Panc1 (cell line): ENCODE data around the gene MITF. TPM values are rescaled to one million over a fixed set of nuclear protein-coding genes. Genes with fewer than 3 reads are reported as not detected.

Source experiments
- ATAC-seq: fragments of 200-7000 bp; cut with Tn5 transposase; 2 replicates; pipeline ENCODE4 v1.9.1; 2020; ENCODE audit warnings: mild to moderate bottlenecking, moderate library complexity
- BruUV-seq: library from RNA; stranded (reverse); fragments of 400-500 nt; replicated peaks from 2 replicates; lab custom pipeline; 2021; lab: Mats Ljungman, UMichigan
- CTCF ChIA-PET: fragments of 300-600 bp; sonication (Branson Sonifier 250); formaldehyde crosslinking; loops from one replicate; lab custom pipeline; 2022; ENCODE audit warnings: antibody characterized with exemption; lab: Charles Lee
- POLR2A ChIA-PET: fragments of 300-600 bp; sonication (Branson Sonifier 250); formaldehyde crosslinking; loops from one replicate; lab custom pipeline; 2022; ENCODE audit warnings: antibody characterized with exemption; lab: Charles Lee
- DNase-seq: peaks from one replicate; pipeline ENCODE4 v3.0.0-alpha.2; 2010; ENCODE audit warnings: low read depth, low spot score
- H3K27ac ChIP-seq: 2 replicates; pipeline ENCODE4 v1.5.1; 2011; ENCODE audit warnings: mild to moderate bottlenecking, low read length, inconsistent platforms
- H3K27me3 ChIP-seq: fragments of 200-500 bp; sonication (Bioruptor generic); 2 replicates; pipeline ENCODE4 v1.6.0; 2014; ENCODE audit warnings: low read length, inconsistent platforms; ENCODE audit not compliant: control insufficient read depth, insufficient read depth
- H3K36me3 ChIP-seq: fragments of 200-500 bp; sonication (Bioruptor generic); 2 replicates; pipeline ENCODE4 v1.5.1; 2014; ENCODE audit warnings: inconsistent platforms, mild to moderate bottlenecking, low read length, moderate library complexity; ENCODE audit not compliant: control insufficient read depth, insufficient read depth
- H3K4me1 ChIP-seq: 2 replicates; pipeline ENCODE4 v1.5.1; 2011; ENCODE audit warnings: inconsistent platforms, mild to moderate bottlenecking, low read length, moderate library complexity; ENCODE audit not compliant: control insufficient read depth, insufficient read depth
- H3K4me3 ChIP-seq, 2 experiments: 2 replicates each; pipeline ENCODE4 v1.5.1; 2011 to 2012; ENCODE audit warnings: low read depth in 2 of 2, low read length in 2 of 2, mild to moderate bottlenecking in 2 of 2, inconsistent platforms in 1 of 2, moderate library complexity in 1 of 2
- H3K9me3 ChIP-seq: fragments of 200-500 bp; sonication (Bioruptor generic); 2 replicates; pipeline ENCODE4 v1.5.1; 2014; ENCODE audit warnings: low read depth, mild to moderate bottlenecking, inconsistent platforms, low read length, moderate library complexity; ENCODE audit not compliant: control insufficient read depth, insufficient read depth
- CTCF ChIP-seq: fragments of 450-650 bp; IDR thresholded peaks from 2 replicates; pipeline ENCODE4 v1.5.1; 2017; ENCODE audit warnings: mild to moderate bottlenecking
- POLR2AphosphoS5 ChIP-seq: IDR thresholded peaks from 2 replicates; pipeline ENCODE4 v1.6.1; 2012; ENCODE audit warnings: mild to moderate bottlenecking, low read depth, low read length, moderate library complexity
- REST ChIP-seq, 2 experiments: IDR thresholded peaks; 2 replicates each; pipeline ENCODE4 v1.6.1; 2011 to 2012; ENCODE audit warnings: low read depth in 2 of 2, control low read depth in 1 of 2, low read length in 1 of 2, mild to moderate bottlenecking in 1 of 2, moderate library complexity in 1 of 2; ENCODE audit not compliant: insufficient read depth in 1 of 2
- SIN3A ChIP-seq: IDR thresholded peaks from 2 replicates; pipeline ENCODE4 v1.6.1; 2012; ENCODE audit warnings: low read depth, mild to moderate bottlenecking, low read length, moderate library complexity, borderline replicate concordance; ENCODE audit not compliant: insufficient read depth
- TCF7L2 ChIP-seq: IDR thresholded peaks from 2 replicates; pipeline ENCODE4 v1.6.1; 2011; ENCODE audit warnings: mild to moderate bottlenecking, low read depth, low read length, inconsistent platforms
- in situ Hi-C: cut with HindIII; loops from 2 replicates; pipeline ENCODE4 v1.10.0; 2016; ENCODE audit warnings: low sequenced_read_pairs, low pct_unique_long_range_greater_than_20kb
- intact Hi-C: fragments of 100-400 bp; cut with micrococcal nuclease; formaldehyde crosslinking; loops from one replicate; pipeline ENCODE4 v1.10.0; 2022; ENCODE audit not compliant: unreplicated experiment
- total RNA-seq: library from RNA; stranded (reverse); gene quantifications from one replicate; pipeline ENCODE4 v1.2.1, GENCODE V29; 2021; ENCODE audit not compliant: unreplicated experiment

Gene MITF
- total RNA-seq, 1 experiment from 2014 or later = 10.8 TPM

GRCh38 chr3:69997631-69998307 is 258.5 kb downstream of the MITF start:
- POLR2A ChIA-PET = no interaction called here
- ATAC-seq (no peak), DNase-seq (no peak)
- no peaks in the 10 kb centered on the region for H3K9me3 ChIP-seq
- H3K27me3 ChIP-seq = no peaks in the 10 kb centered on the region
- intact Hi-C loops = no loop called here
- no TSS peak for BruUV-seq
- TF ChIP-seq TCF7L2 (no peak), POLR2AphosphoS5 (no peak), REST (IDR thresholded peaks at IDR 0.05; ENCODE audit: insufficient read depth in 1 of 2, low read depth in 2 of 2, low read length in 1 of 2) (no peak), SIN3A (no peak)
- H3K4me1 ChIP-seq = no peaks in the 10 kb centered on the region
- CTCF ChIA-PET = no interaction called here
- no peak overlapping the region for H3K27ac ChIP-seq
- H3K4me3 ChIP-seq = no peak overlapping the region
- H3K36me3 ChIP-seq = no peaks in the 10 kb centered on the region
- in situ Hi-C loops = no loop called here

GRCh38 chr3:69998759-69999139 is 259.5 kb downstream of the MITF start:
- no peak for ATAC-seq
- no peak overlapping the region for H3K27ac ChIP-seq
- no peaks in the 10 kb centered on the region for H3K4me1 ChIP-seq
- CTCF ChIA-PET = no interaction called here
- in situ Hi-C loops = no loop called here
- H3K36me3 ChIP-seq = no peaks in the 10 kb centered on the region
- no peak overlapping the region for H3K4me3 ChIP-seq
- no peaks in the 10 kb centered on the region for H3K9me3 ChIP-seq
- TF ChIP-seq CTCF (no peak), POLR2AphosphoS5 (no peak), TCF7L2 (no peak), REST (IDR thresholded peaks at IDR 0.05; ENCODE audit: insufficient read depth in 1 of 2, low read depth in 2 of 2, low read length in 1 of 2) (no peak), SIN3A (no peak)
- POLR2A ChIA-PET = no interaction called here
- H3K27me3 ChIP-seq = no peaks in the 10 kb centered on the region
- DNase-seq = no peak
- no TSS peak for BruUV-seq
- intact Hi-C loops = no loop called here
